KMS-11 (cell line): ENCODE results near the gene RELN.

Experiments
- H2AFZ ChIP-seq: fragments of 200-600 bp; sonication (generic); 2 replicates; pipeline ENCODE4 v1.6.1; 2016; ENCODE audit warnings: antibody characterized with exemption, mixed run types, low read depth
- H3K27ac ChIP-seq: fragments of 200-600 bp; sonication (generic); 2 replicates; pipeline ENCODE4 v1.6.1; 2016; ENCODE audit warnings: mild to moderate bottlenecking, mixed run types
- H3K27me3 ChIP-seq: fragments of 200-600 bp; sonication (generic); 2 replicates; pipeline ENCODE4 v1.6.1; 2017; ENCODE audit warnings: mild to moderate bottlenecking, low read depth, mixed run types, moderate library complexity; ENCODE audit not compliant: insufficient read depth
- H3K36me3 ChIP-seq: fragments of 200-600 bp; sonication (generic); 2 replicates; pipeline ENCODE4 v1.6.1; 2017; ENCODE audit warnings: mild to moderate bottlenecking, mixed run types; ENCODE audit not compliant: insufficient read depth
- H3K4me1 ChIP-seq: fragments of 200-600 bp; sonication (generic); 2 replicates; pipeline ENCODE4 v1.6.1; 2016; ENCODE audit warnings: mild to moderate bottlenecking, low read depth, mixed run types; ENCODE audit not compliant: poor library complexity, severe bottlenecking
- H3K4me2 ChIP-seq: fragments of 200-600 bp; sonication (generic); 2 replicates; pipeline ENCODE4 v1.7.0; 2016; ENCODE audit warnings: mild to moderate bottlenecking, mixed run types
- H3K4me3 ChIP-seq: fragments of 200-600 bp; sonication (generic); IDR thresholded peaks from 2 replicates; pipeline ENCODE4 v1.6.1; 2017; ENCODE audit warnings: low read depth, low read length, mixed read lengths; ENCODE audit not compliant: insufficient read depth
- H3K79me2 ChIP-seq: fragments of 200-600 bp; sonication (generic); 2 replicates; pipeline ENCODE4 v1.6.1; 2016; ENCODE audit warnings: low read depth, mixed run types; ENCODE audit not compliant: insufficient read depth
- H3K9ac ChIP-seq: fragments of 200-600 bp; sonication (generic); 2 replicates; pipeline ENCODE4 v1.6.1; 2016; ENCODE audit warnings: mild to moderate bottlenecking, mixed run types
- H4K20me1 ChIP-seq: fragments of 200-600 bp; sonication (generic); 2 replicates; pipeline ENCODE4 v1.6.1; 2016; ENCODE audit warnings: mild to moderate bottlenecking, mixed run types; ENCODE audit not compliant: insufficient read depth
- CTCF ChIP-seq: fragments of 200-600 bp; sonication (generic); conservative IDR thresholded peaks from 2 replicates; pipeline ENCODE4 v1.6.1; 2017; ENCODE audit warnings: low read depth, mild to moderate bottlenecking, antibody characterized with exemption, low read length, moderate library complexity, mixed read lengths

Gene RELN

GRCh38 chr7:103668279-103668941, 321.0 kb downstream of the RELN start:
- no peak for TF ChIP-seq CTCF
- Histone ChIP-seq H3K27me3 (no peaks in the 10 kb centered on the region), H4K20me1 (no peaks in the 10 kb centered on the region), H3K36me3 (no peaks in the 10 kb centered on the region), H3K27ac (no peak overlapping the region), H3K4me1 (no peaks in the 10 kb centered on the region), H3K4me3 (no peak overlapping the region), H3K79me2 (no peaks in the 10 kb centered on the region), H3K4me2 (no peak overlapping the region), H3K9ac (no peak overlapping the region), H2AFZ (no peak overlapping the region)

DNA sequence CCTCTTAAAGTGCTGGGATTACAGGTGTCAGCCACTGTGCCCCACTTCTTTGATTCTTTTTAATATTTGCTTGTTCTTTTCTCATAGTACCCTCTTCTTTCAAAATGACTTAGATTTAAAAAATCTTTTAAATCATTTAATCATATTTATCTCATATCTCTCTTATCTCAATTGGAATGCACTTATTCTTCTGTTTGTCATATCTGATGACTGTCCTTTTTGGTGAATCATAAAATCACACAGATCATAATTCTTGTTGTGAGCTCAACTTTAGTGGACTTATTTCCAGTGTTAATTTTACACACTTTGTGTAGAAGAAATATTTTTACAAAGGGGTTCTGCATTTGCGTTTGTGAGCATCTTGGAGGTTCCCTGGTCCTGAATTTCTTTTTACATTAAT, 323.1 kb downstream of the RELN start:
- Histone ChIP-seq H2AFZ (no peak overlapping the region), H3K4me1 (no peaks in the 10 kb centered on the region), H3K4me2 (no peak overlapping the region), H3K36me3 (no peaks in the 10 kb centered on the region), H3K27me3 (no peaks in the 10 kb centered on the region), H3K4me3 (no peak overlapping the region), H3K79me2 (no peaks in the 10 kb centered on the region), H3K9ac (no peak overlapping the region), H4K20me1 (no peaks in the 10 kb centered on the region), H3K27ac (no peak overlapping the region)
- no peak for TF ChIP-seq CTCF

DNA sequence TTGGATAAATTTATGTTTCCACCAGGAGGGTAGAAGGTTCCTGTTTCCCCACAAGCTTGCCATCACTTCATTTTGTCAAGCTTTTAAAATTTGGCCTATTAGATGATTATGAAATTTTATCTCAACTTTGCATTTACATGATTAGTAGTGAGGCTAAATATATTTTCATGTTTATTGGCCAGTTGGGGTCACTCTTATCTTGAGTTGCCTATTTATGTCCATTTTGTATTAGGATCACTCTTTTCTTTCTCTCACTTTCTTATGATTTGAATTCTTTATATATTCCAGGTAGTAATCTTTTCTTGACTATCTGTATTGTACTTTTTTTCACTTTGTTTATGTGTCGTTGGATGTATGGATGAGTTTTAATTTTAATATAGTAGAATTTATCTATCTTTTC, 324.9 kb downstream of the RELN start:
- H3K4me2 ChIP-seq, result no peak overlapping the region

GRCh38 chr7:103660455-103661371, 328.7 kb downstream of the RELN start:
- H3K9ac ChIP-seq, result no peak overlapping the region
- no peak overlapping the region for H2AFZ ChIP-seq
- H3K4me1 ChIP-seq, result no peaks in the 10 kb centered on the region
- TF ChIP-seq CTCF, result no peak
- no peak overlapping the region for H3K4me3 ChIP-seq
- no peak overlapping the region for H3K27ac ChIP-seq
- no peak overlapping the region for H3K4me2 ChIP-seq
- no peaks in the 10 kb centered on the region for H3K79me2 ChIP-seq
- no peaks in the 10 kb centered on the region for H3K36me3 ChIP-seq
- no peaks in the 10 kb centered on the region for H3K27me3 ChIP-seq
- no peaks in the 10 kb centered on the region for H4K20me1 ChIP-seq

More for the DNA sequence above, 324.9 kb downstream of the RELN start:
- H3K4me3 ChIP-seq, result no peak overlapping the region
- no peak overlapping the region for H3K27ac ChIP-seq
- H3K79me2 ChIP-seq, result no peaks in the 10 kb centered on the region
- H3K9ac ChIP-seq, result no peak overlapping the region
- no peaks in the 10 kb centered on the region for H4K20me1 ChIP-seq
- no peak overlapping the region for H2AFZ ChIP-seq
- no peaks in the 10 kb centered on the region for H3K27me3 ChIP-seq
- H3K36me3 ChIP-seq, result no peaks in the 10 kb centered on the region
- H3K4me1 ChIP-seq, result no peaks in the 10 kb centered on the region
- TF ChIP-seq CTCF, result no peak
